NT2/D1 (cell line): ENCODE measurements around the gene CRIP3.

Experiments used
- DNase-seq: peaks from one replicate; pipeline ENCODE4 v3.0.0-alpha.2; 2011; ENCODE audit warnings: low read depth, low spot score
- H3K27me3 ChIP-seq: 2 replicates; pipeline ENCODE4 v1.6.0; 2011; ENCODE audit warnings: mild to moderate bottlenecking; ENCODE audit not compliant: insufficient read length, insufficient read depth
- H3K36me3 ChIP-seq: 2 replicates; pipeline ENCODE4 v1.6.1; 2011; ENCODE audit warnings: mild to moderate bottlenecking, low read length, mixed read lengths; ENCODE audit not compliant: insufficient read depth, insufficient read length
- H3K4me1 ChIP-seq: 2 replicates; pipeline ENCODE4 v1.5.1; 2011; ENCODE audit not compliant: insufficient read depth, insufficient read length
- H3K4me3 ChIP-seq: 2 replicates; pipeline ENCODE4 v1.5.1; 2011; ENCODE audit warnings: low read depth; ENCODE audit not compliant: insufficient read length
- H3K9ac ChIP-seq: 2 replicates; pipeline ENCODE4 v1.6.0; 2011; ENCODE audit warnings: low read depth; ENCODE audit not compliant: insufficient read length
- H3K9me3 ChIP-seq: 2 replicates; pipeline ENCODE4 v1.5.1; 2011; ENCODE audit warnings: mild to moderate bottlenecking, low read length; ENCODE audit not compliant: insufficient read depth
- SUZ12 ChIP-seq: IDR thresholded peaks from 2 replicates; pipeline ENCODE4 v1.6.1; 2011; ENCODE audit not compliant: insufficient read length, insufficient read depth; ENCODE audit errors: extremely low read depth
- YY1 ChIP-seq: IDR thresholded peaks from 2 replicates; pipeline ENCODE4 v1.6.1; 2011; ENCODE audit not compliant: insufficient read length, insufficient read depth
- ZNF274 ChIP-seq: IDR thresholded peaks from 2 replicates; pipeline ENCODE4 v1.6.1; 2011; ENCODE audit warnings: mild to moderate bottlenecking, low read depth, low read length

Gene CRIP3

DNA sequence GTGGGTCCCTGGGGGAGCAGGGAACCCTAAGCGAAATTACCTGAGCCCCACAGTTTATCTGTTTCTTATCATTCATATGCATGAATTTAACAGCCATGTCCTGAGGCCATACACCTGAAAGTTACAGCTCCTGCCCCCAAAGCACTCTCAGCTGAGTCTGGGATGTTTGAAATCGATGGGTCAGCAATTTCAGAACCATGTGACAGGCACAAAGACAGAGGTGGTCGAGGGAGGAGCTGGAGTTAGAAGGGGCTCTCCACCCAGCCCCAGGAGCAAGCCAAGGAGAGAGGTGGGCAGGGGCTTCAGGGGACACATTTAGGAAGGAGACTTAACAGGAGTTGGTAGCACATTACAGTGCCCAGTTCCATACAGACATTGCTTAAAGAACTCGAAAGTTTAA is 50.4 kb downstream of the CRIP3 start:
- no peak for TF ChIP-seq ZNF274
- no peak for TF ChIP-seq YY1
- no peak for TF ChIP-seq SUZ12
- no peak for DNase-seq
- no peaks in the 10 kb centered on the region for H3K9me3 ChIP-seq
- H3K27me3 ChIP-seq, result no peaks in the 10 kb centered on the region
- no peak overlapping the region for H3K9ac ChIP-seq
- H3K36me3 ChIP-seq, result no peaks in the 10 kb centered on the region
- no peaks in the 10 kb centered on the region for H3K4me1 ChIP-seq
- H3K4me3 ChIP-seq, result no peak overlapping the region

- Histone ChIP-seq H3K27me3 (no peaks in the 10 kb centered on the region), H3K9me3 (no peaks in the 10 kb centered on the region), H3K9ac (no peak overlapping the region), H3K4me1 (no peaks in the 10 kb centered on the region), H3K4me3 (no peak overlapping the region), H3K36me3 (no peaks in the 10 kb centered on the region)
- no peak for DNase-seq
- TF ChIP-seq YY1, result no peak
- no peak for TF ChIP-seq ZNF274
- no peak for TF ChIP-seq SUZ12
These were observed 51.1 kb downstream of the CRIP3 start for GRCh38 chr6:43257367-43258145.

GRCh38 chr6:43256670-43257366 is 51.8 kb downstream of the CRIP3 start:
- no peak overlapping the region for H3K9ac ChIP-seq
- TF ChIP-seq YY1 (no peak), SUZ12 (no peak), ZNF274 (no peak)
- H3K36me3 ChIP-seq, result no peaks in the 10 kb centered on the region
- no peaks in the 10 kb centered on the region for H3K27me3 ChIP-seq
- H3K9me3 ChIP-seq, result no peaks in the 10 kb centered on the region
- no peak for DNase-seq
- no peak overlapping the region for H3K4me3 ChIP-seq
- peaks cover 1% of the 10 kb centered on the region for H3K4me1 ChIP-seq
